Activated CD4-positive, alpha-beta T cell treated with anti-CD3 and anti-CD28 coated beads for 36 hours (primary cell): Measurements from ENCODE around the gene CLPTM1L. TPM values are rescaled to one million over a fixed set of nuclear protein-coding genes. Genes with fewer than 3 reads are reported as not detected.

ENCODE experiments used
- ATAC-seq: fragments of 200-7000 bp; cut with Tn5 transposase; one replicate; pipeline ENCODE4 v1.10.0; 2021; ENCODE audit warnings: mild to moderate bottlenecking, moderate library complexity
- CTCF ChIA-PET: fragments of 350-600 bp; sonication (Branson Sonifier 250); formaldehyde crosslinking; loops from one replicate; lab custom pipeline; 2021; ENCODE audit warnings: antibody characterized with exemption; lab: Charles Lee
- POLR2A ChIA-PET: fragments of 350-600 bp; sonication (Branson Sonifier 250); formaldehyde crosslinking; loops from one replicate; lab custom pipeline; 2021; ENCODE audit warnings: antibody characterized with exemption, inconsistent platforms; lab: Charles Lee
- DNase-seq: peaks from one replicate; pipeline ENCODE4 v3.0.0-alpha.2; 2020
- H3K27ac Mint-ChIP-seq: one replicate; pipeline ENCODE4 v1.8.0; 2021; ENCODE audit warnings: mixed read lengths
- H3K27me3 Mint-ChIP-seq: one replicate; pipeline ENCODE4 v1.8.0; 2021; ENCODE audit warnings: mixed read lengths
- H3K36me3 Mint-ChIP-seq: one replicate; pipeline ENCODE4 v1.8.0; 2021; ENCODE audit warnings: low read depth, mixed read lengths
- H3K4me1 Mint-ChIP-seq: one replicate; pipeline ENCODE4 v1.8.0; 2021; ENCODE audit warnings: mixed read lengths
- H3K4me3 Mint-ChIP-seq: one replicate; pipeline ENCODE4 v1.8.0; 2021; ENCODE audit warnings: mild to moderate bottlenecking, moderate library complexity, mixed read lengths
- H3K9me3 Mint-ChIP-seq: one replicate; pipeline ENCODE4 v1.8.0; 2021; ENCODE audit warnings: low read depth, mixed read lengths
- intact Hi-C, 2 experiments: fragments of 100-400 bp; cut with DNase I in 1 of 2; cut with micrococcal nuclease in 1 of 2; formaldehyde crosslinking; loops; one replicate each; pipeline versions ENCODE4 v1.14.2 to v1.15.1; 2022 to 2024; cut with DNase I, micrococcal nuclease
- total RNA-seq, 2 experiments: library from RNA; stranded (reverse); gene quantifications; one replicate each; pipeline ENCODE4 v1.2.3, GENCODE V29; 2021

CLPTM1L gene
- total RNA-seq, 2 experiments from 2014 or later: 62.1 to 62.2 TPM

DNA sequence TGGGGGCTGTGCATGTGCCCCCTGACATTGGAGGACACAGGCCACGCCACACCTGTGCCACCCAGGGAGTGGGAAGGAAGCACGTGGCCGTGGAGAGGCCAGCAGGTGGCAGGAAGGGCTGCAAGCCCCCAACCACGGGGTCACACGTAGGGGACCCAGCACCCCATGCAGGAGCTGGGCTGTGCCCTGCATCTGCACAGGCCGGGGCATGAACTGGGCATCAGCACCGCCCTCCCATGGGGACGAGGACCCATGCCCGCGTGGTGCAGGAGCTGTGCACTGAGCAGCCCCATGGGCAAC lies 13.8 kb upstream of the CLPTM1L start:
- Mint-ChIP-seq H3K4me1 (no peaks in the 10 kb centered on the region), H3K4me3 (no peak overlapping the region), H3K27me3 (peaks cover 7% of the 10 kb centered on the region), H3K36me3 (no peaks in the 10 kb centered on the region), H3K9me3 (no peaks in the 10 kb centered on the region), H3K27ac (no peak overlapping the region)
- intact Hi-C loops: no loop called here
- DNase-seq (no peak), ATAC-seq (no peak)
- POLR2A ChIA-PET: no interaction called here
- CTCF ChIA-PET: no interaction called here

GRCh38 chr5:1357946-1358725 lies 13.2 kb upstream of the CLPTM1L start:
- H3K9me3 Mint-ChIP-seq: no peaks in the 10 kb centered on the region
- POLR2A ChIA-PET: no interaction called here
- H3K27me3 Mint-ChIP-seq: peaks cover 2% of the 10 kb centered on the region
- no peak for ATAC-seq
- no peaks in the 10 kb centered on the region for H3K4me1 Mint-ChIP-seq
- intact Hi-C loops: no loop called here
- H3K4me3 Mint-ChIP-seq: no peak overlapping the region
- H3K36me3 Mint-ChIP-seq: no peaks in the 10 kb centered on the region
- CTCF ChIA-PET: no interaction called here
- DNase-seq: no peak
- no peak overlapping the region for H3K27ac Mint-ChIP-seq

GRCh38 chr5:1356873-1357787 lies 12.2 kb upstream of the CLPTM1L start:
- H3K4me1 Mint-ChIP-seq: no peaks in the 10 kb centered on the region
- POLR2A ChIA-PET: no interaction called here
- no peak overlapping the region for H3K27ac Mint-ChIP-seq

GRCh38 chr5:1354576-1354975 lies 9.7 kb upstream of the CLPTM1L start:
- ChIA-PET POLR2A (no interaction called here), CTCF (interaction anchor here (1.1 kb wide), 1 partner anchor 25 kb away, joined by 4 read pairs; no protein-coding TSS in a partner anchor)
- no peak overlapping the region for H3K4me3 Mint-ChIP-seq
- DNase-seq: no peak
- no peak overlapping the region for H3K27ac Mint-ChIP-seq
- no peaks in the 10 kb centered on the region for H3K9me3 Mint-ChIP-seq
- no peak for ATAC-seq
- no peaks in the 10 kb centered on the region for H3K27me3 Mint-ChIP-seq
- no peaks in the 10 kb centered on the region for H3K36me3 Mint-ChIP-seq
- intact Hi-C loops: no loop called here
- no peaks in the 10 kb centered on the region for H3K4me1 Mint-ChIP-seq

More at GRCh38 chr5:1356873-1357787, 12.2 kb upstream of the CLPTM1L start:
- H3K36me3 Mint-ChIP-seq: no peaks in the 10 kb centered on the region
- no peak overlapping the region for H3K4me3 Mint-ChIP-seq
- CTCF ChIA-PET: no interaction called here
- intact Hi-C loops: no loop called here
- peaks cover 2% of the 10 kb centered on the region for H3K27me3 Mint-ChIP-seq
- ATAC-seq (no peak), DNase-seq (no peak)
- H3K9me3 Mint-ChIP-seq: no peaks in the 10 kb centered on the region

DNA sequence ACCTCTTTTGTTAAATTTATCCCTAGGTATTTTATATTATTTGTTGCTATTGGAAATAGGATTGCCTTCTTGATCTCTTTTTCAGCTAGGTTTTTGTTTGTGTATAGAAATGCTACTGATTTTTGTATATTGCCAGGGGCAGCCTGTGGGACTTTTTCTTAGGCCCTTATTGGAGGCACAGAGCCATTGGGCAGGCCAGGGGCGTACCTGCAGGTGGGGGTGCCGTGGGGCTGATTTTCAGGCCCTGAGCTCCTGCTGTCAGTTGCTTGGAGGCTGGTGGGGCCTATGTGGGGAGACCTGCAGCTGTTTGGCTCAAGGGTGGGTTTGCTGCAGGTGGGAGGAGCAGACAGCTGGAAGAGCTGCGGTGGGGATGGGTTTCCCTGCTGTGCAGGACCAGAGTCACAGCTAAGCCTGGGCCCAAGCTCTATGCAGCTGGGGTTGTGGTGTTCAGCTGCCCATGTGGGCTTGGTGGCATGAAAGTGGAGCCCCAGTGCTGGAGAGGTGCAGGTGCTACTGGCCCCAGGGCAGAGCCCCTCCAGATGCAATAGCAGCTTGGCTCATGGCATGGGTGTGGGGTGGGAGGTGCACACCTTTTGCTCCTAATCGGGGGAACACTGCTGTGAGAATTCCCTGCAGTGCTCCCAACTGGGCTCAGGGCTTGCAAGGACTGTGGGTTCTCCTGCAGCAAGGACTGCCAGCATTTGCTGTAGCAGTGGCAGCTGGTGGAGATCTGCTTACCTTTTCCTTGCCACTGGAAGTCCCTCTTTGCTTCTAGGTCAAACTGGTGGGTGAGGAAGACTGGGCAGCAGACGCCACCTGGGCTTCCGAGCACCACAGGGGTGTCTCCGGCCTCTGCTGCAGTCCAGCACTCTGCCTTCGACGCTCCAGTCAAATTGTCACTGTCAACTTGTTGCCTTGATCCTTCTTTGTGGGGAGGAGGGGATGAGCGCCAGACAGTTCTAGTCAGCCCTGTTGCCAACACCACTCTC lies 7.6 kb upstream of the CLPTM1L start:
- intact Hi-C loops: no loop called here
- ChIA-PET CTCF (interaction anchor here (1.0 kb wide), 1 partner anchor 28 kb away, joined by 3 read pairs; no protein-coding TSS in a partner anchor), POLR2A (no interaction called here)
- Mint-ChIP-seq H3K36me3 (no peaks in the 10 kb centered on the region), H3K4me1 (no peaks in the 10 kb centered on the region), H3K4me3 (no peak overlapping the region), H3K27ac (no peak overlapping the region), H3K9me3 (no peaks in the 10 kb centered on the region), H3K27me3 (no peaks in the 10 kb centered on the region)
- no peak for DNase-seq
- ATAC-seq: no peak

DNA sequence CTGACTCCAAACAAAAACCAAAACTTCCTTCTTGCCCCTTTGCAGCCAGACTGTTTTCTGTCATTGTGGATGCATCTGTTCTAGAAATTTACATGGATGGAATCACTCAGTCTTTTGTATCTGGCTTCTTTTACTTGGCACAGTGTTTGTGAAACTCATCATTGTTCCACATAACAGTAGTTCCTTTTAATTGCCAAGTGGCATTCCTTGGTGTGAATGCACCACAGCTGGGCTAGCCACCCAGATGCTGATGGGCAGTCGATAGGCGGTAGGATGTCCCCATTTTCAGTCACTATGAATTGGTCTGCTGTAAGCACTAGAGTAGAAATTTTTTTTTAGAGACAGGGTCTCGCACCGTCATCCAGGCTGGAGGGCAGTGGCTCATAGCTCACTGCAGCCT lies 6.3 kb upstream of the CLPTM1L start:
- ChIA-PET CTCF (interaction anchor here (1.0 kb wide), 1 partner anchor 29 kb away, joined by 3 read pairs; no protein-coding TSS in a partner anchor), POLR2A (no interaction called here)
- H3K9me3 Mint-ChIP-seq: no peaks in the 10 kb centered on the region
- H3K27ac Mint-ChIP-seq: no peak overlapping the region
- DNase-seq: no peak
- no peaks in the 10 kb centered on the region for H3K36me3 Mint-ChIP-seq
- ATAC-seq: no peak
- H3K4me3 Mint-ChIP-seq: no peak overlapping the region
- intact Hi-C loops: no loop called here
- no peaks in the 10 kb centered on the region for H3K27me3 Mint-ChIP-seq
- H3K4me1 Mint-ChIP-seq: peaks cover 2% of the 10 kb centered on the region

DNA sequence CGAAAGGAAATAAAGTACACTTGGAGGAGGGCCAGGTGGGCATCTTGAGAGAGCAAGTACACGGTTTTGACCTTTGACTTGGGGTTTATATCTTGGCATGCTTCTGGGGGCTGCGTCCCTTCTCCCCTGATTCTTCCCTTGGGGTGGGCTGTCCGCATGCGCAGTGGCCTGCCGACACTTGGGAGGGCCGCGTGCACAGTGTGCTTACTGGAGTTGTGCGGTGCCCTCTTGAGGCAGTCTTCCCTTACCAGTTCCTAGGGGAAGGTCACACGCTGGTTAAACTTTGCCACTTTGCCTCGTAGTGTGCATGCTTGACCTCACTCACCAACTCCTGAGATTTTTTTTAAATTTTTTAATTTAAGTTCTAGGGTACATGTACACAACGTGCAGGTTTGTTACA lies 4.3 kb upstream of the CLPTM1L start:
- DNase-seq (no peak), ATAC-seq (no peak)
- H3K27ac Mint-ChIP-seq: no peak overlapping the region
- CTCF ChIA-PET: no interaction called here
- no peaks in the 10 kb centered on the region for H3K9me3 Mint-ChIP-seq
- no peaks in the 10 kb centered on the region for H3K36me3 Mint-ChIP-seq
- intact Hi-C loops: loop anchor here in 1 of 2 experiments (5.0 to 10.0 kb wide), 3 partner anchors 177 to 874 kb away; partner anchors contain the start of gene CEP72
- H3K4me1 Mint-ChIP-seq: peaks cover 3% of the 10 kb centered on the region
- no peak overlapping the region for H3K4me3 Mint-ChIP-seq
- H3K27me3 Mint-ChIP-seq: no peaks in the 10 kb centered on the region
- POLR2A ChIA-PET: no interaction called here

- Mint-ChIP-seq H3K27ac (no peak overlapping the region), H3K9me3 (no peaks in the 10 kb centered on the region), H3K36me3 (peaks cover 3% of the 10 kb centered on the region), H3K27me3 (no peaks in the 10 kb centered on the region), H3K4me3 (no peak overlapping the region), H3K4me1 (peaks cover 7% of the 10 kb centered on the region)
- ATAC-seq (no peak), DNase-seq (no peak)
- CTCF ChIA-PET: no interaction called here
- POLR2A ChIA-PET: interaction anchor here (0.6 kb wide), 1 partner anchor 211 kb away, joined by 4 read pairs; no protein-coding TSS in a partner anchor
- intact Hi-C loops: loop anchor here in 1 of 2 experiments (5.0 to 10.0 kb wide), 3 partner anchors 177 to 874 kb away; partner anchors contain the start of gene CEP72
Observed at GRCh38 chr5:1348986-1349245, 4.0 kb upstream of the CLPTM1L start.

DNA sequence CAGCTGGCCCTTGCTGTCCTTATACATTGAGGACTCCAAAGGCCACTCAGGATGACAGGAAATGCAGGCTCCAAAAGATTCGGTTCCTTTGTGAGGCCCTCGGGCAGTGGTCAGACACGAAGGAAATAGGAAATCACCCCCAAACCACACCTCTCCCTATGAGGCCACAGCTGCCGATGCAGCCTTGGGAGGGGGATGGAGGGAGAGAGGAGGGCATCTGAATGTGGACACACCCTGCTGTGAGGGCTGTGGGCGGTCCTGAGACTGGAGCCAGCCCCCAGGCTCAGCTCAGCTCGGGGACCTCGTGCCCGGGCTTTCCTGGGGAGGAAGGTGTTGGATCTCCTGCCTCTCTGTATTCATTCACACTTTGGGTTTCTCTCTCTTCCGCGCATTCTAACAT lies 2.7 kb upstream of the CLPTM1L start:
- intact Hi-C loops: loop anchor here in 1 of 2 experiments (5.0 to 10.0 kb wide), 3 partner anchors 175 to 873 kb away; partner anchors contain the start of gene CEP72
- no peak for DNase-seq
- Mint-ChIP-seq H3K4me1 (peaks cover 15% of the 10 kb centered on the region), H3K9me3 (no peaks in the 10 kb centered on the region), H3K27me3 (no peaks in the 10 kb centered on the region), H3K36me3 (peaks cover 10% of the 10 kb centered on the region), H3K4me3 (no peak overlapping the region), H3K27ac (no peak overlapping the region)
- ATAC-seq: no peak
- ChIA-PET CTCF (no interaction called here), POLR2A (no interaction called here)

DNA sequence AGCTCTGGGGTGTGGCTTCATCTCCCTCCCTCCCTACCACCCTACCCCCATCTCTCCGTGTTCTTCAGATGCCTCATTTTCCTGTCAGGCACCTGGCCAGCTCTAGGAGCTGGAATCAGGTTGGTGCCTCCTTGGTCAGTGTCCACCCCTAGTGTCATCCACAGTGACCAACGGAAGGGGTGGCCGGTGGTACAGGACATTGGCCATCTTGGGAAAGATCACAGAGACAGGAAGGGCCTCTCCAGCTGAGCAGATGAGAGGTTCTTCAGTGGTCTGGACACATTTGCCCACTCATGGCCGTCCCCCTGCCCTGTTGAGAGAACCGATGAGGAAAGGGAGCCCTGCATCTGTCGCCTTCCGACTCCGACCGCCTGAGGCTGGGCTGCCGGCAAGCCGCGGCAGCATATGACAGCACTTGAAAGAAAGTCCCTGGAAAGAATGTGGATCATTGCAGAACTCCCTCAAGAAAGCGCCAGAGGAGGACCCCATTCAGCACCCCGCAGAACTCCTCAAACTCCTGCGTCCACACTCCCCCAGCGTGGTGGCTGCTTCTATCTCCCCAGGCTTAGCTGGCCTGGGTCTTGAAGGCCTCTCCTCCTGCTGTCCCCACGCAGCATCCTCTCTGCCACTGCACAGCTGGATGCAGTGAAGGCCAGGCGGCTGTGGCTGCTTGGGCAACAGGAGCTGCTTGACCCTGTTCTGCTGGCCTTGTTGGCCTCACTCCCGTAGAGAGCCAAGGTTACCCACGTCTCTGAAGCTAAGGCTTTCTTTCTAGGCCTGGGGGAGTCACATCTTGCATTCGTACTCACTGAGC lies 1.9 kb upstream of the CLPTM1L start:
- ATAC-seq (no peak), DNase-seq (no peak)
- H3K36me3 Mint-ChIP-seq: peaks cover 12% of the 10 kb centered on the region
- ChIA-PET CTCF (no interaction called here), POLR2A (interaction anchor here (0.6 kb wide), 1 partner anchor 32 kb away, joined by 3 read pairs; no protein-coding TSS in a partner anchor)
- H3K27me3 Mint-ChIP-seq: no peaks in the 10 kb centered on the region
- H3K4me1 Mint-ChIP-seq: peaks cover 18% of the 10 kb centered on the region
- H3K27ac Mint-ChIP-seq: no peak overlapping the region
- intact Hi-C loops: loop anchor here in 1 of 2 experiments (5.0 to 10.0 kb wide), 3 partner anchors 175 to 872 kb away; partner anchors contain the start of gene CEP72
- no peaks in the 10 kb centered on the region for H3K9me3 Mint-ChIP-seq
- peak overlapping the region; percentile 71 for H3K4me3 Mint-ChIP-seq
